NCI-H1092 (cell line): Measurements from ENCODE around the gene IMPA2.

Experiments used
- DNase-seq: peaks from one replicate; lab custom pipeline; 2025; lab: John Stamatoyannopoulos, UW

Gene IMPA2

GRCh38 chr18:11990539-11990938 lies 9.2 kb downstream of the IMPA2 start:
- no peak for DNase-seq

- DNase-seq: no peak
Observed at GRCh38 chr18:11991021-11991795, 9.9 kb downstream of the IMPA2 start.

- no peak for DNase-seq
Observed at GRCh38 chr18:11992096-11992790, 10.9 kb downstream of the IMPA2 start.

- DNase-seq: no peak
Observed at GRCh38 chr18:11993264-11993916, 12.1 kb downstream of the IMPA2 start.

GRCh38 chr18:11994336-11994702 lies 13.0 kb downstream of the IMPA2 start:
- no peak for DNase-seq

DNA sequence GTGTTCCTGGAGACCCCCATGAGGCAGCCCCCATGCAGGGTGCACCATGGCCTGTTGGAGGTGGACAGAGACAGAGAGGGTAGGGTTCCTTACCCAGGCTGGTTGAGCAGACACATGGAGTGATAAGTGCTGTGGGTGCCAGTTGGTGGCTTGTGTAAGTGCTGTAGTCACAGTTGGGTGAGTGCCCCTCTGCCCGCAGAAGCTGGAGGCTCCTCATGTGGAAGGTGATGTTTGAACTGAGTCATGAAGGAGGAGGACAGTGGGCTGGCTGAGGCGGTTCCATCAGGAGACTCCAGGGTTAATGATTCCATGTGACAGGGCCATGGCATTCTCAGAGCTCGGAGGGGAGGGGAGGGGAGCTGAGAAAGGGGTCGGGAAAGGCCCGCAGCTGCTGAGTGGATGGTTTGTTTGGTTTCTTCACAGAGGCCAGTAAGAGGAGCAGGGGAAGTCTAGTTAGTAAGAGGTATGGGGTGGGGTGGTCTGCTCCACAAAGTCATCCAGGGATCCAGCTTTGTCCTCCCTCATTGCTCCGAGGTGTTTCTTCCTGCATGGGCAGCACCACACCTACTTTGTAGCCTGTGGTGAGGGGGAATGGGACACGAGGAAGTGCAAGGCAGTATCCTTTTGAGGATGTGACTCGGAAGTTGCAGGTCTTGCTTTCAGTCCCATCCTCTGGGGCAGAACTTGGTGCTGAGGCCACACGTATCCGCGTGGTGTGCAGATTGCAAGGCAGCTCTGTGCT lies 13.6 kb downstream of the IMPA2 start:
- DNase-seq: no peak

DNA sequence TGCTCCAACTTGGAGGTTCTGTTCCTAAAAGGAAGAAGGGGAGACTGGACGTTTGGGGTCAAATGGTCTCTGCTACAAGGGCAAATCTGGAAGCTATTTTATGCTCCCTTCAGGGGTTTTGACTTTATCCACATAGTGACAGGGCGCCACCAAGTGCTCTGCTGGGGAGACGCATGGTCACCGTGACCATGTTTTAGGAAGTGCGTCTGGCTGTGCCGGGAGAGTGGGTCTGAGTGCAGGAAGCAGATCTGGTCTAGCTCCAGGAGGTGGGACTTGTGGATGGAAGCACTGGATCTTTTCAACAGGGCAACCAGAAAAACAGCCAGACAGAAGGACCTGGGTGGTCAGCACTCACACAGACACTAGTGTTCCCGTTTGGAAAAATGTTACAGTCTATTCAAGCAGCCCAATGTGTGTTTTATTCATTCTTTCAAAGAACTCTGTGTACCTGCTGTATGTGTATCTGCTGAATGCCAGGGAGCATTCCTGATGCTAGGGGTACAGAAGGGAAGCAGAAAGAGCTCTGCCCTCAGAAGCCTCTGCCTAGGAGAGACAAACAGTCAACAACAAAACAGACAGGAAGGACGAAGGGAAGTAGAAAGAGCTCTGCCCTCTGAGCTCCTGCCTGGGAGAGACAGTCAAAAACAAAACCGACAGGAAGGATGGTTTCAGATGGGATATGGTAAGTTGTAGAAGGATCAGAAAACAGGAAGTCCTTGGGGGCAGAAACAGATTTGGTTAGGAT lies 14.3 kb downstream of the IMPA2 start:
- DNase-seq: peak; percentile 7

GRCh38 chr18:11996190-11996754 lies 15.0 kb downstream of the IMPA2 start:
- DNase-seq: no peak

- no peak for DNase-seq
Observed at GRCh38 chr18:11996907-11997306, 15.6 kb downstream of the IMPA2 start.

- DNase-seq: no peak
Observed at GRCh38 chr18:11997466-11997865, 16.2 kb downstream of the IMPA2 start.

DNA sequence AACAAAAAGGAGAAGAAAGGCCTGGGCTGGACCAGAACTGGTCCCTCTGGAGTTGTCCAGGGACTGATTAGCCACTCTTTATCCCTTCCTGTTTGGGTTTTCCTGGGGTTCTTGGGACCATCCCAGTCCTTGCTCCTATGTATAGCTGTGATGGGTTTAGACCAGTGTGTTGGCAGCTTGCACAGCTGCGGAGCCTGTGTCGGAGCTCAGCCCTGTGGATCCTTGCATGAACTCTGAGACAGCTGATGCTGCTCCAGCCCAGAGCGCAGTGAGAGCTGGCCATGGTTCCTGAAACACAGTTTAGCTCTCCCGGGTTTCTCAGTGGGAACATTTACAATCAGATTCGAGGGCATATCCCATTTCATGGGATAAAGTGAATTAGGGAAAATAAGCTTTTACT lies 16.9 kb downstream of the IMPA2 start:
- DNase-seq: no peak

DNA sequence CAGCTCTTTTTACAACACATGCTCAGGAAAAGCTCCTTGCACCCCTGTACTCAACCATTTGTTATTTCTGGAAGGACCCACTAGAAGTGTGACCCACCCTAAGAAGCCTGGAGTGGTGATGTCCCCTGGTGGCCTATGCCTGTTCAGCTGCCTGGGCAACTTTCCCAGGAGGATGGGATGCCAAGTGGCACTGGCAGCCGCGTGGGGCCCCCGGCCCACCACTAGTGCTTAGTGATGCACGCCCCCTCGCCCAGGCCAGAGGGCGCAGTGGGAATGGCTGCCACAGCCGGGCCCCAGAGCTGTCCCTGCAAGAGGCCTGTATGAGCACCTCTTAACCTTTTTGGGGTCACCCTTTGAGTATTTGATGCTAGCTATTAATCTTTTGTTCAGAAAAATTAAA lies 18.1 kb downstream of the IMPA2 start:
- no peak for DNase-seq

- no peak for DNase-seq
Observed at GRCh38 chr18:12000072-12000659, 18.9 kb downstream of the IMPA2 start.

- DNase-seq: no peak
Observed at GRCh38 chr18:12001421-12001820, 20.1 kb downstream of the IMPA2 start.

DNA sequence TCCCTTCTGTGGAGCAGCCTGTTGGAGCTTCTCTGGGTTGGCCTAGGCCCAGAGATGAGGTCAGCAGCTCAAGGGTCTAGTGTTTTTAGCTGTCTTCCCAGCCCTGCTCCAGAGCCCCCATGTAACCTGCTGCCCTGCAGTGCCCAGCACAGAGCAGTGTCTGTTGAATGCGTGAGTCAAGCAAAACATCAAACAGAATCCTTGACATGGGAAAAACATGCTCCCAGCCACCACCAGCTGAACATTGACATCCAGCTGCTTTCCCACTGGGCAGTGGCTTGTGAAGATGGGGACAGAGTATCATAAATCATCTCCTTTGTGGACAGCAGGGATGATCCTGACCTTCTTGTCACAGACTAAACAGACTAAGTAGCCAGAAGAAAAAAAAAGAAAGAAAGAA lies 22.6 kb downstream of the IMPA2 start:
- DNase-seq: no peak

GRCh38 chr18:12005538-12006487 lies 24.5 kb downstream of the IMPA2 start:
- DNase-seq: no peak

DNA sequence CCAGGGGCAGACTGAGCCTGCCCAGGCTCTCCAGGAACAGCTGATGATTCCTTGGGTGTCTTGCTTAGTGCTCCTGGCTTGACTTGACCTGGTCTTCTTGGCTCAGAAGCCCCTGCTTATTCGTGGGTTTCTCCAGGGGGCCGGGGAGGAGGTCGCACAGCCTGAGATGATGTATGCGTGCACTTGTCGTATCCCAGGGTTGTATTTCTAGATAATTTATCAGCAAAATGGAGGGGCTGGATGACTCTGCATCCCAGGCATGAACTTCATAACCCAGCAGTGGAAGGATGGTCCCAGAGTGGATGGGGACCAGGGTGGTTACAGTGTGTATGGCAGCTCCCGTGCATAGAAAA lies 25.2 kb downstream of the IMPA2 start:
- no peak for DNase-seq

- no peak for DNase-seq
Observed at GRCh38 chr18:12007063-12007462, 25.8 kb downstream of the IMPA2 start.

GRCh38 chr18:12008181-12008767 lies 27.0 kb downstream of the IMPA2 start:
- no peak for DNase-seq
